Measurements from ENCODE around the gene CYP2W1. TPM values are rescaled to one million over a fixed set of nuclear protein-coding genes. Genes with fewer than 3 reads are reported as not detected.

The CYP2W1 gene
- total and polyA plus RNA-seq, 10 of the 15 experiments (the other 5 are each of a cell fraction or from before 2014, with no cell fraction given), result not detected

DNA sequence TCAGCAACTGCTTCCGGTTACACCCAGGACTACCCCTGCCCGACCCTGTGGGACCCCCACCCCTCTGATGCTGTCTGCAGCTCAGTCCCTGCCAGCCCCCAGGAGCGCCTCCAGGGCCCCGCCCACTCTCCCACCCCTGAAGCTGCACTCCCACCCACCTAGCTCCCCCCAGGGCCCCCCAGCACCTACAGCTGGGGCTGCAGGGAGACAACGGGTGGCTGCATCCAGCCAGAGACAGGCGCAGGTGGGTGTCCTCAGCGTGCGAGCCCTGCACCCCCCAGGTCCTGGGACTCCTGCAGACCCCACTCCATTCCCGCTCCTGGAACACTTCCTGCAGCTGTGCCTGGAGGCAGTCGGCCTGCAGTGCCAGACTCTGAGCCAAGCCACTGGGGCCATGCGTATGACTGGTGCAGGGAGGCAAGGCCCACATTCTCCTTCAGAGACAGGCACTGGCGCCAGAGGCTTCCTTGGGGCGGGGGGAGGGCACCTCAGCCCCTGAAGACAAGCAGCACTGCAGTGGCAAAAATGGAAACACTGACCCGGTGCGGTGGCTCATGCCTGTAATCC lies 6.1 kb downstream of the CYP2W1 start:
- DNase-seq (ENCODE audit: low read depth, low spot score) (no peak), FAIRE-seq (no peak), ATAC-seq (no peak)
- Histone ChIP-seq H2AFZ (ENCODE audit: control insufficient read depth, low read depth, low read length) (no peak overlapping the region), H3K9ac (ENCODE audit: control insufficient read depth, insufficient read depth, low read length) (no peak overlapping the region), H4K20me1 (ENCODE audit: control insufficient read depth, insufficient read depth) (no peaks in the 10 kb centered on the region), H3K4me1 (ENCODE audit: control insufficient read depth, insufficient read depth, low read length) (peaks cover 6% of the 10 kb centered on the region), H3K27ac (ENCODE audit: control insufficient read depth, insufficient read depth) (no peak overlapping the region), H3K9me3 (replicated peaks; ENCODE audit: control insufficient read depth, insufficient read depth, low read length) (no peaks in the 10 kb centered on the region), H3K36me3 (ENCODE audit: control insufficient read depth in 2 of 2, insufficient read depth in 2 of 2, low read length in 1 of 2) (no peaks in the 10 kb centered on the region), H3K27me3 (replicated peaks in 1 of 2; ENCODE audit: control insufficient read depth in 2 of 2, insufficient read depth in 2 of 2, low read length in 1 of 2) (no peaks in the 10 kb centered on the region; a peak in 1 of 4 replicates), H3K4me2 (ENCODE audit: control insufficient read depth, insufficient read depth) (no peak overlapping the region), H3K79me2 (ENCODE audit: control insufficient read depth, insufficient read depth, low read length) (no peaks in the 10 kb centered on the region), H3K4me3 (no peak overlapping the region)
- ChIA-PET POLR2A (interaction anchor here (0.6 to 1.5 kb wide), 2 partner anchors 11 to 116 kb away, joined by 3 to 7 read pairs; no protein-coding TSS in a partner anchor), CTCF (interaction anchor here (0.7 to 1.6 kb wide), 9 partner anchors 11 to 186 kb away, joined by 3 to 15 read pairs (median 4); no protein-coding TSS in a partner anchor), SMC1A (ENCODE audit: uncharacterized antibody, unreplicated experiment) (interaction anchor here (0.6 to 1.2 kb wide), 5 partner anchors 11 to 185 kb away, joined by 3 to 6 read pairs (median 3); partner anchors contain the start of gene COX19), RAD21 (ENCODE audit: unreplicated experiment) (interaction anchor here (0.7 to 1.6 kb wide), 7 partner anchors 11 to 79 kb away, joined by 3 to 16 read pairs (median 7); partner anchors contain the start of gene COX19)
- no TSS peak for BruUV-seq (replicated peaks)
- 68% methylated on average over 10 of the region's 15 CpGs for WGBS (ENCODE audit: insufficient coverage, insufficient replicate concordance, low lambda C conversion rate, missing lambda C conversion rate)
- TF ChIP-seq ZNF217 (IDR thresholded peaks at IDR 0.05) (no peak), BCL11A (IDR thresholded peaks at IDR 0.05; ENCODE audit: low read depth, low read length) (no peak), STAT1 (conservative IDR thresholded peaks at IDR 0.05) (no peak), SMC3 (IDR thresholded peaks at IDR 0.05; ENCODE audit: borderline replicate concordance, low read length) (no peak), RFX5 (IDR thresholded peaks at IDR 0.05; ENCODE audit: low read depth, low read length) (no peak), SP1 (IDR thresholded peaks at IDR 0.05; ENCODE audit: low read depth, low read length) (no peak), CBFB (IDR thresholded peaks at IDR 0.05; ENCODE audit: low read depth) (no peak), KAT2A (conservative IDR thresholded peaks at IDR 0.05; ENCODE audit: control insufficient read depth, low read depth, low read length) (no peak)
- TF ChIP-seq, protein P1, sequence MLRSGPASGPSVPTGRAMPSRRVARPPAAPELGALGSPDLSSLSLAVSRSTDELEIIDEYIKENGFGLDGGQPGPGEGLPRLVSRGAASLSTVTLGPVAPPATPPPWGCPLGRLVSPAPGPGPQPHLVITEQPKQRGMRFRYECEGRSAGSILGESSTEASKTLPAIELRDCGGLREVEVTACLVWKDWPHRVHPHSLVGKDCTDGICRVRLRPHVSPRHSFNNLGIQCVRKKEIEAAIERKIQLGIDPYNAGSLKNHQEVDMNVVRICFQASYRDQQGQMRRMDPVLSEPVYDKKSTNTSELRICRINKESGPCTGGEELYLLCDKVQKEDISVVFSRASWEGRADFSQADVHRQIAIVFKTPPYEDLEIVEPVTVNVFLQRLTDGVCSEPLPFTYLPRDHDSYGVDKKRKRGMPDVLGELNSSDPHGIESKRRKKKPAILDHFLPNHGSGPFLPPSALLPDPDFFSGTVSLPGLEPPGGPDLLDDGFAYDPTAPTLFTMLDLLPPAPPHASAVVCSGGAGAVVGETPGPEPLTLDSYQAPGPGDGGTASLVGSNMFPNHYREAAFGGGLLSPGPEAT (IDR thresholded peaks at IDR 0.05; ENCODE audit: low read depth), result no peak
- TF ChIP-seq, protein P2, sequence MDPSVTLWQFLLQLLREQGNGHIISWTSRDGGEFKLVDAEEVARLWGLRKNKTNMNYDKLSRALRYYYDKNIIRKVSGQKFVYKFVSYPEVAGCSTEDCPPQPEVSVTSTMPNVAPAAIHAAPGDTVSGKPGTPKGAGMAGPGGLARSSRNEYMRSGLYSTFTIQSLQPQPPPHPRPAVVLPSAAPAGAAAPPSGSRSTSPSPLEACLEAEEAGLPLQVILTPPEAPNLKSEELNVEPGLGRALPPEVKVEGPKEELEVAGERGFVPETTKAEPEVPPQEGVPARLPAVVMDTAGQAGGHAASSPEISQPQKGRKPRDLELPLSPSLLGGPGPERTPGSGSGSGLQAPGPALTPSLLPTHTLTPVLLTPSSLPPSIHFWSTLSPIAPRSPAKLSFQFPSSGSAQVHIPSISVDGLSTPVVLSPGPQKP (IDR thresholded peaks at IDR 0.05; ENCODE audit: low read depth, low read length), result no peak
- intact Hi-C loops (cut with micrococcal nuclease; ENCODE audit: unreplicated experiment), result no loop called here
- in situ Hi-C loops (cut with MboI), result no loop called here
